Measurements from ENCODE around the gene CCPG1.
"Not testable (repeated sequence)": the region's sequence is repeated elsewhere in the genome, so short reads cannot be mapped to it uniquely, and the experiment has no call there.

Gene CCPG1

GRCh38 chr15:55408012-55408928, at the start of gene CCPG1, which contains the start of gene PIERCE2:
TSS of gene CCPG1 (minus strand) at chr15:55408359. CDS start at chr15:55389424, 18,935 bp downstream.
TSS of gene PIERCE2 (plus strand) at chr15:55408495. CDS start at chr15:55408769, 274 bp downstream.
- peak; percentile 91 for DNase-seq

- no peak for DNase-seq
These were observed 49.4 kb upstream of the CCPG1 start for GRCh38 chr15:55457401-55458022.

DNA sequence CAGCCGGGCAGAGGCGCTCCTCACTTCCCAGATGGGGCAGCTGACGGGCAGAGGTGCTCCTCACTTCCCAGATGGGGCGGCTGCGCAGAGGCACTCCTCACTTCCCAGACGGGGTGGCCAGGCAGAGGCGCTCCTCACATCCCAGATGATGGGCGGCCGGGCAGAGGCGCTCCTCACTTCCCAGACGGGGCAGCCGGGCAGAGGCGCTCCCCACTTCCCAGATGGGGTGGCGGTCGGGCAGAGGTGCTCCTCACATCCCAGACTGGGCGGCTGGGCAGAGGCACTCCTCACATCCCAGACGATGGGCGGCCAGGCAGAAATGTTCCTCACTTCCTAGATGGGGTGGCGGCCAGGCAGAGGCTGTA, 38.9 kb upstream of the CCPG1 start:
- not testable (repeated sequence) for DNase-seq

DNA sequence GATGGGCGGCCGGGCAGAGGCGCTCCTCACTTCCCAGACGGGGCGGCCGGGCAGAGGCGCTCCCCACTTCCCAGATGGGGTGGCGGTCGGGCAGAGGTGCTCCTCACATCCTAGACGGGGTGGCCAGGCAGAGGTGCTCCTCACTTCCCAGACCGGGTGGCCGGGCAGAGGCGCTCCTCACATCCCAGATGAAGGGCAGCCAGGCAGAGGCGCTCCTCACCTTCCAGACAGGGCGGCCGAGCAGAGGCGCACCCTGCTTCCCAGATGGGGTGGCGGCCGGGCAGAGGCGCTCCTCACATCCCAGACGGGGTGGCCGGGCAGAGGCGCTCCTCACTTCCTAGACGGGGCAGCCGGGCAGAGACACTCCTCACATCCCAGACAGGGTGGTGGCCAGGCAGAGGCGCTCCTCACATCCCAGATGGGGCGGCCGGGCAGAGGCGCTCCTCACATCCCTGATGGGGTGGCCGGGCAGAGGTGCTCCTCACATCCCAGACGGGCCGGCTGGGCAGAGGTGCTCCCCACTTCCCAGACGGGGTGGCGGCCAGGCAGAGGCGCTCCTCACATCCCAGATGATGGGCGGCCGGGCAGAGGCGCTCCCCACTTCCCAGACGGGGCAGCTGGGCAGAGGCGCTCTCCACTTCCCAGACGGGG, 38.3 kb upstream of the CCPG1 start:
- not testable (repeated sequence) for DNase-seq

GRCh38 chr15:55445936-55446335, 37.8 kb upstream of the CCPG1 start:
- not testable (repeated sequence) for DNase-seq

- DNase-seq: not testable (repeated sequence)
These were observed 35.0 kb upstream of the CCPG1 start for GRCh38 chr15:55443141-55443540.

DNA sequence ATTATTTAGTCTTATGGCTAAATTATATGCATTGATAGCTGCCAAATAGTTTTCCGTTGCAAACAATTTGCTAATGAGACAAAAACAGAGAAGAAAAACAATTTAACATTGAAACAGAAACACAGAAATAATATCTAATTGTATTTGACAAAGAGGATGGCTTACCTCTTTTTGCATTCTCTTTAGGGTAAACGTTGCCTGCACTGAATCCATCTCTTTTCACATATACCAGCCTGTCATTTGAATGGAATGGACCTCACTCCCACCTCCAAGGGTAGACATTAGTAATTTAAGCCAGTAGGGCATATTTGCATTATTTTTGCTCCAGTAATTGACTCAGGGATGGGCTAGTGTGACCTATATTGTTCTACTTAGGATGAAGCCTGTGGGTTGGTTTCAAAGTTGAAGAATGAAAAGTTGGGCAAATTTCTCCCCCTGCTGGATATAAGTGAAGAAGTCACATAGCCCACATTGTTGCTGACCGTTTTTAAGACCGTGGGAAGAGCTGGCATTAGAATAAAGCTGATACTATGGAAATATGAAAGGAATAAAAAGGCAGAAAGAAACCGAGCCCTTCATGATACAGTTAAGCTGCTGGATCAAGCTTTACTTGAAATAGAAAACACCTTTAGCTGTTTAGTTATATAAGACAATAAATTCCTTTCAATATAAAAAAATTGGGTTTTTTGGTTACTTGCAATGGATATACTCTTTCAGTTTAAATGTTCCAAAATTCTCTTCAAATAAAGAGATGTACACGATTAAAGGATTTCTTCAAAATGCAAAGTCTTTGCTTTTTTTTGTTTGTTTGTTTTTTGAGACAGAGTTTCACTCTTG, 27.0 kb upstream of the CCPG1 start:
- peak; percentile 52 for DNase-seq

GRCh38 chr15:55422089-55422488, 13.9 kb upstream of the CCPG1 start:
- no peak for DNase-seq

DNA sequence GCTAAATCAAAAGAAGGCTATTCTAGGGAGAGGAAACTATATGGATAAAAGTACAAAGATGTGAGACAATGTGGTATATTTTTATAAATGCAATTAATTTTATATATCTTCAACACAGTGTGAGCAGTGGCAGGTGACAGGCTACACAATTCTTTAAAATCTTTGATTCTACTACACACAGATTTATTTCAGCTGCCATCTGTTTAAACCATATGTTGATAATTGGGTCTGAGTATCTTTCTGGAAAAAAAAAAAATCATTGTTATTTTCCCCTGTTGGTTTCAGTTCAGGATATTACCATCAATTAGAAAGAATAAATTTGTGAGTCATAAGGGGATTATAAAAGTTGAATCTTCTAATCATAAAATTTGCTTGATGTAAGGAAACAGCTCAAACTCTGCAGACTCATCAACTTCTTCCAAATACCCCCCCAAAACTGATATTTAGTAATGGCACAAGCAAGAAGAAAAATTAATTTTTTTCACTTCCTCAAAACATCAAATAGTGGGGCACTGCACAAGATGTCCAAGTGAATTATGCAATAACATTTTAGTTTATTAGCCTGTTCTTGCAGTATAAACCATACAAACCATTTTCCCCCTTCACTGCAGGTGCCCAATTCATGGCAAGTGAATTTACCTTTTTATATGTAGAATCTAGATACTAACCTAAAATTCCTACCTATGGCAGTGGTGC, 12.2 kb upstream of the CCPG1 start:
- DNase-seq: no peak

DNA sequence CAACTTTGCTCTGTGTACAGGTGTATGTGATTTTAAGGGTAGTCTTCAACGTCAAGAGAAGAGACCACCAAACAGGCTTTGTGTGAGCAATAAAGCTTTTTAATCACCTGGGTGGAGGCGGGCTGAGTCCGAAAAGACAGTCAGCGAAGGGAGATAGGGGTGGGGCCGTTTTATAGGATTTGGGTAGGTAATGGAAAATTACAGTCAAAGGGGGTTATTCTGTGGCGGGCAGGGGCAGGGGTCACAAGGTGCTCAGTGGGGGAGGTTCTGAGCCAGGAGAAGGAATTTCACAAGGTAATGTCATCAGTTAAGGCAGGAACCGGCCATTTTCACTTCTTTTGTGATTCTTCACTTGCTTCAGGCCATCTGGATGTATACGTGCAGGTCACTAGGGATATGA, 9.5 kb upstream of the CCPG1 start:
- DNase-seq: not testable (repeated sequence)

- not testable (repeated sequence) for DNase-seq
These were observed 817 bp upstream of the CCPG1 start for GRCh38 chr15:55408976-55409375.

DNA sequence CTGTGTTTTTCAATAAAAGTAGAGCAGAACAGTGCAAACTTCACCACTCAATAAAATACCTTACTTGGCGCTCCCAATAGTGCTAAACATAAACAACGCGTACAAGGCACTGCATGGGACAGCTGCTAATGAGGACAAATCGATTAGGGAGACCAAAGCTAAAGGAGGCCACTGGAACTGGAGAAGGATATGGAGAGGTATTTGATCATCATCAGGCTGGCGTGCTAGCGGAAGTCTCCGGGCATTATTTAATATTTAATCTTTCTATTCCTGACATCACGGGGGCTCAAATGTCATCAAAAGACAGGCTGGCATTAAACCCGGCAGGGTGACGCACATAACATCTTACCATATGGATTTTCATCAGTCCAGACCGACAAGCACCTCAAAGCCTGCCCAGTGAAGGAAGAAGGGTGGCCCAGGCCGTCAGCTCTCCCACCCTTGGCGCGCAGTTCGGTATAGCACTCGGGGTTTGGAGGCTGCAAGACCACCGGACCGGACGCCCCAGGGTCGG, 604 bp downstream of the CCPG1 start:
- no peak for DNase-seq

DNA sequence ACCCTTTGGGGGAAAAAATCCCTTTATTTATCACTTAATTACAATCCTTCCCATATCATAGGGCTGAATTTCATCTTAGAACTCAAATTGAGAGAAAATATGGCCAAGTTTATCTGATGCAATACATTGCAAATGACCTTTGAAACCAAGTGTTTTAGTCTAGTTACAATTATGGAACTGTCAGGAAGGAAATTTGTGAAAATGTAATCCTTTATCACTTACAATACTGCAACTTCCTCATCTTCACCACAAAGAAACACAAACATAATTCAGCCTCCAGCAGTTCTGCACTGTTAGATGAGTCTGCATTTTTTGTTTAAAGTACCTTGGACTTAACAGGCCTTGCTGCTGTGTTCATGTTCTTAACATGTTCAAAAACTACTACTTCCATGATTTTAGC, 4.6 kb downstream of the CCPG1 start:
- DNase-seq: peak; percentile 12

DNA sequence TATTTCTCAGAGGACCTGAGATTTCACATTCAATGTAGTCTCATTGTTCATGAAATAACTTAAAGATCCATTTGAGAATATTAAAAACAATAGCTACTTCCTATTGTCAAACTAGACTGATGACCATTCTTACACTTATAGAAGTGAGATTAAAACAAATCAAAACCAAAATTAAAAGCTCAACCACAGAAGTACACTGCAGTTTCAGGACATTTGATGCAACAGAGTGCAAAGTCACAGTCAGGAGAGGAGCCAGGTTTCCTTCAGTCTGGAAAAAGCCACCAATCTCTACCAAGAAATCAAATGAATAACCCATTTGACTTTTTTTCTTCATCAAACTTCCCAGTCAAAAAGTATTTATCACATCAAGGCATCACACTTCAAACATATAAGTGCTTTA, 5.5 kb downstream of the CCPG1 start:
- no peak for DNase-seq

- no peak for DNase-seq
These were observed 6.3 kb downstream of the CCPG1 start for GRCh38 chr15:55401786-55402246.

GRCh38 chr15:55400050-55400449, 8.1 kb downstream of the CCPG1 start:
- DNase-seq: not testable (repeated sequence)

DNA sequence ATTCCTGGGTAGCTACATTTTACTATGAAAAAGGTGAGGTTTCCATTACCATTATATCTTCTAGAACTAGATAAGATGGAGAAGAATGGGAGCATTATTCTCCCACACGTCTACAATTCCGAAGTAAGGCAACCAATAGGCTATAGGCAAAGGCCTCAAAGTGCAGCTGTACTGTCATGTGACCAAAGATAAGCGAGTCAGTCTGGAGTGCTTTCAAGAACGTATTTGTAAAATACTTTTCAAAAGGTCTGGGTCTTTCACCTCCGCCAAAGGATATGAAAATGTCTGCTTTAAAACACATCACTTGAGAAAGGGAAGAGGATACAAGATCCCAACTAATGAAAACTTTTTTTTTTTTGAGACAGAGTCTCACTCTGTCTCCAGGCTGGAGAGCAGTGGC, 9.9 kb downstream of the CCPG1 start:
- no peak for DNase-seq

GRCh38 chr15:55394694-55395093, 13.5 kb downstream of the CCPG1 start:
- no peak for DNase-seq

DNA sequence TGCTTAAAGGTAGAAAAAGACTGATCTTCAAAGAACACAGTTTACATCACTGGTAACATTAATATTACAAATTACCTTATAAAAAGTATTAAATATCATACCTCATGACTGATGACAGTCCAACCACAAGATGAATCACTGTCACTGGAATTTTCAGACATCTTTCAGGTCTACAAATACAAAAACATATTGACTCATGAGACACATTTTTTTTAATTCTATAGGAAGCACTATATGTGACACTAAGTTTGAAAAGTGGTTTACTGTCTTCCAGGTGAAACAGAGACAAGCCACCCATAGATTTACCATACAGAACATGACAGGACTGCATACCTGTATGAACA, 18.9 kb downstream of the CCPG1 start:
- no peak for DNase-seq

DNA sequence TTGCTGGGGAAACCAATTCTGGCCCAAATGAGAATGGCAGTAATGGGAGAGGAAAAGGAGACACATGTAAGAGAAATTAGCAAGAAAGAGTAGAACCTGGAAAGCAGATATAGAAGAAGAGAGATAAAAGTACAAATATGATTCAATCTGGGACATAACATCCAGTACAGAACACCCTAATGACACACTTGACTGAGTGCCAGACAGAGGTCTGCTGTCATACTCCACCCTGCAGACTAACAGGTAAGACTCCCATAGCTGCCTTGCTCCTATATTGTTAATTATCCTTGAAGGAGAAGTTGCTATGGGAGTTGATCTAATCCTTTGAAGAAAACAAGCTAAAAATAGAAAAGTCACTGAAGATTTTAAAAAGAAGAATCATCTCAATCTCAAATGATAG, 21.1 kb downstream of the CCPG1 start:
- no peak for DNase-seq

GRCh38 chr15:55383687-55384086, 24.5 kb downstream of the CCPG1 start:
- DNase-seq: no peak

- DNase-seq: no peak
These were observed 26.6 kb downstream of the CCPG1 start for GRCh38 chr15:55381595-55381994.

Data from CD4-positive, alpha-beta T cell treated with Interleukin-10 for 1 hour (primary cell).